Endothelial cell of umbilical vein (primary cell): Measurements from ENCODE around the gene SFI1.

Source experiments
- CTCF ChIP-seq, 2 donors: IDR thresholded peaks; 1 replicate in 1 of 2; 2 replicates in 1 of 2; pipeline ENCODE4 v1.5.1; 2011; ENCODE audit warnings: low read length in 2 of 2, mild to moderate bottlenecking in 2 of 2, moderate library complexity in 2 of 2, control low read depth in 1 of 2, inconsistent platforms in 1 of 2, low read depth in 1 of 2; ENCODE audit not compliant: insufficient read depth in 1 of 2; ENCODE audit errors: extremely low read depth in 1 of 2
- EZH2 ChIP-seq: IDR thresholded peaks from 2 replicates; pipeline ENCODE4 v1.6.1; 2012; ENCODE audit warnings: borderline replicate concordance, low read depth, mild to moderate bottlenecking, moderate library complexity, low read length, inconsistent platforms; ENCODE audit not compliant: severe bottlenecking
- POLR2A ChIP-seq: IDR thresholded peaks from 2 replicates; pipeline ENCODE4 v1.6.1; 2012; ENCODE audit warnings: low read depth, mild to moderate bottlenecking, control low read depth, low read length
- POLR2AphosphoS5 ChIP-seq: IDR thresholded peaks from 2 replicates; pipeline ENCODE4 v1.6.1; 2012; ENCODE audit warnings: low read depth, mild to moderate bottlenecking, control low read depth, low read length, moderate library complexity; ENCODE audit not compliant: insufficient read depth

- TF ChIP-seq POLR2A (no peak), CTCF (IDR thresholded peaks at IDR 0.05; ENCODE audit: extremely low read depth in 1 of 2, insufficient read depth in 1 of 2, low read depth in 1 of 2, low read length in 2 of 2) (no peak), EZH2 (no peak), POLR2AphosphoS5 (no peak)
These were observed 77.8 kb downstream of the SFI1 start for GRCh38 chr22:31574055-31574670.
